Suprapubic skin (tissue), 4 donors: ENCODE data around the gene RTTN.

Experiments
- EP300 ChIP-seq: sonication (generic); formaldehyde crosslinking; IDR thresholded peaks from one replicate; pipeline ENCODE4 v1.6.1; 2017; ENCODE audit warnings: antibody characterized with exemption
- POLR2A ChIP-seq, 2 donors: fragments of 450-650 bp; IDR thresholded peaks; one replicate each; pipeline ENCODE4 v1.6.1; 2017; ENCODE audit warnings: antibody characterized with exemption in 2 of 2, mild to moderate bottlenecking in 2 of 2, moderate library complexity in 2 of 2
- POLR2AphosphoS5 ChIP-seq, 3 donors: sonication (generic); formaldehyde crosslinking; IDR thresholded peaks; one replicate each; pipeline ENCODE4 v1.6.1; 2017; ENCODE audit warnings: antibody characterized with exemption in 3 of 3
- TF ChIP-seq, protein P1 (sequence below), 2 donors: fragments of 200-600 bp in 1 of 2; fragments of 450-650 bp in 1 of 2; sonication (generic) in 1 of 2; IDR thresholded peaks; one replicate each; pipeline ENCODE4 v1.5.1; 2016 to 2019; ENCODE audit warnings: antibody characterized with exemption in 2 of 2, mild to moderate bottlenecking in 1 of 2, moderate library complexity in 1 of 2

DNA sequence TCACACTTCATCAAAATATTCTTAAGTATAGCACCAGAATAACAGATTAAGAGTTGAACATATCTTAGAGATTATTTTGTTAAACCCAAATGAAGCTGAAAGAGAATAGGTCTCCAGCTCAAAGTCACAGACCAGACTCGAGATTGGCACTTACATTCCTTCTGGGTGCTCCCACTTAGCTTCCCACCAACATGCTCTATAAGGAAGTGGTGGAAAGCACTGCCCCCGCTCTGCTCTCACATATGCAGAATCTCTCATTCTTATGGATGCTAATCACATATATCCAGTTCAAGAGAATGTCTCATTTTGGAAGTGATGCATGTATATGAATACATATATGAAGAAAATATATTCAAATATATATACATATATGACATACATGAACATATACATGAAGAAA, 186.4 kb downstream of the RTTN start:
- TF ChIP-seq, protein P1, sequence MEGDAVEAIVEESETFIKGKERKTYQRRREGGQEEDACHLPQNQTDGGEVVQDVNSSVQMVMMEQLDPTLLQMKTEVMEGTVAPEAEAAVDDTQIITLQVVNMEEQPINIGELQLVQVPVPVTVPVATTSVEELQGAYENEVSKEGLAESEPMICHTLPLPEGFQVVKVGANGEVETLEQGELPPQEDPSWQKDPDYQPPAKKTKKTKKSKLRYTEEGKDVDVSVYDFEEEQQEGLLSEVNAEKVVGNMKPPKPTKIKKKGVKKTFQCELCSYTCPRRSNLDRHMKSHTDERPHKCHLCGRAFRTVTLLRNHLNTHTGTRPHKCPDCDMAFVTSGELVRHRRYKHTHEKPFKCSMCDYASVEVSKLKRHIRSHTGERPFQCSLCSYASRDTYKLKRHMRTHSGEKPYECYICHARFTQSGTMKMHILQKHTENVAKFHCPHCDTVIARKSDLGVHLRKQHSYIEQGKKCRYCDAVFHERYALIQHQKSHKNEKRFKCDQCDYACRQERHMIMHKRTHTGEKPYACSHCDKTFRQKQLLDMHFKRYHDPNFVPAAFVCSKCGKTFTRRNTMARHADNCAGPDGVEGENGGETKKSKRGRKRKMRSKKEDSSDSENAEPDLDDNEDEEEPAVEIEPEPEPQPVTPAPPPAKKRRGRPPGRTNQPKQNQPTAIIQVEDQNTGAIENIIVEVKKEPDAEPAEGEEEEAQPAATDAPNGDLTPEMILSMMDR (IDR thresholded peaks at IDR 0.05), result no peak
- TF ChIP-seq POLR2A (IDR thresholded peaks at IDR 0.05), result no peak
- TF ChIP-seq POLR2AphosphoS5 (IDR thresholded peaks at IDR 0.05), result no peak
- TF ChIP-seq EP300, result no peak
